GM12878 (cell line): Measurements from ENCODE around the gene RBBP8NL. TPM values are rescaled to one million over a fixed set of nuclear protein-coding genes. Genes with fewer than 3 reads are reported as not detected.

ENCODE experiments used
- ATAC-seq: fragments of 200-7000 bp; cut with Tn5 transposase; 3 replicates; pipeline ENCODE4 v1.9.1; 2020; ENCODE audit warnings: mild to moderate bottlenecking, moderate library complexity
- BruUV-seq: library from RNA; stranded (reverse); fragments of 400-500 nt; replicated peaks from 2 replicates; lab custom pipeline; 2021; lab: Mats Ljungman, UMichigan
- CTCF ChIA-PET: fragments of 300-600 bp; sonication (Branson Sonifier 250); formaldehyde crosslinking; extraction: SDS; loops from one replicate; lab custom pipeline; 2021; ENCODE audit warnings: inconsistent platforms; lab: Yijun Ruan, JAX
- POLR2A ChIA-PET: fragments of 350-600 bp; formaldehyde crosslinking; extraction: SDS; loops from one replicate; lab custom pipeline; 2021; ENCODE audit warnings: inconsistent platforms; lab: Charles Lee
- RAD21 ChIA-PET: fragments of 300-600 bp; sonication (Branson Sonifier 250); formaldehyde crosslinking; loops from one replicate; lab custom pipeline; 2023; ENCODE audit warnings: antibody characterized with exemption; ENCODE audit not compliant: unreplicated experiment; lab: Charles Lee
- SMC1A ChIA-PET: fragments of 300-600 bp; sonication (Branson Sonifier 250); formaldehyde crosslinking; loops from one replicate; lab custom pipeline; 2023; ENCODE audit not compliant: unreplicated experiment, uncharacterized antibody; lab: Charles Lee
- DNase-seq: peaks from one replicate; pipeline ENCODE4 v3.0.0-alpha.2; 2011; ENCODE audit warnings: low read depth, low spot score
- FAIRE-seq: peaks from 3 replicates; lab custom pipeline; 2011; peaks lifted over from hg19 to GRCh38; lab: Jason Lieb, UNC
- H2AFZ ChIP-seq: 2 replicates; pipeline ENCODE4 v1.6.0; 2011; ENCODE audit warnings: low read depth, low read length, control low read depth; ENCODE audit not compliant: control insufficient read depth
- H3K27ac ChIP-seq: 2 replicates; pipeline ENCODE4 v1.5.1; 2011; ENCODE audit warnings: control low read depth; ENCODE audit not compliant: control insufficient read depth, insufficient read depth
- H3K27me3 ChIP-seq, 2 experiments: replicated peaks in 1 of 2; 2 replicates each; pipeline versions ENCODE4 v1.6.0 to v1.6.1; 2011; ENCODE audit warnings: low read length in 1 of 2; ENCODE audit not compliant: control insufficient read depth in 2 of 2, insufficient read depth in 2 of 2
- H3K36me3 ChIP-seq, 2 experiments: 2 replicates each; pipeline ENCODE4 v1.5.1; 2011; ENCODE audit warnings: low read length in 1 of 2; ENCODE audit not compliant: control insufficient read depth in 2 of 2, insufficient read depth in 2 of 2
- H3K4me1 ChIP-seq: 2 replicates; pipeline ENCODE4 v1.6.1; 2011; ENCODE audit warnings: mild to moderate bottlenecking, low read length, moderate library complexity, mixed read lengths; ENCODE audit not compliant: control insufficient read depth, insufficient read depth
- H3K4me2 ChIP-seq: 2 replicates; pipeline ENCODE4 v1.6.0; 2011; ENCODE audit warnings: control low read depth; ENCODE audit not compliant: control insufficient read depth, insufficient read depth
- H3K4me3 ChIP-seq: fragments of 200-600 bp; sonication (generic); 2 replicates; pipeline ENCODE4 v1.5.1; 2016
- H3K79me2 ChIP-seq: 2 replicates; pipeline ENCODE4 v1.6.0; 2011; ENCODE audit warnings: low read length; ENCODE audit not compliant: control insufficient read depth, insufficient read depth
- H3K9ac ChIP-seq: 2 replicates; pipeline ENCODE4 v1.8.0; 2011; ENCODE audit warnings: low read length, control low read depth, mixed read lengths; ENCODE audit not compliant: control insufficient read depth, insufficient read depth
- H3K9me3 ChIP-seq: replicated peaks from 3 replicates; pipeline ENCODE4 v1.5.1; 2011; ENCODE audit warnings: mild to moderate bottlenecking, low read length; ENCODE audit not compliant: control insufficient read depth, insufficient read depth
- H4K20me1 ChIP-seq: 2 replicates; pipeline ENCODE4 v1.6.0; 2011; ENCODE audit not compliant: control insufficient read depth, insufficient read depth
- BHLHE40 ChIP-seq, 2 experiments: fragments of 450-650 bp in 1 of 2; IDR thresholded peaks; 2 replicates each; pipeline ENCODE4 v1.6.1; 2011 to 2017; ENCODE audit warnings: low read depth in 2 of 2, borderline replicate concordance in 1 of 2, improper control_type of control experiment in 1 of 2, low read length in 1 of 2, mild to moderate bottlenecking in 1 of 2
- HDGF ChIP-seq: fragments of 450-650 bp; IDR thresholded peaks from 2 replicates; pipeline ENCODE4 v1.6.1; 2016; ENCODE audit warnings: antibody characterized with exemption
- IRF4 ChIP-seq: IDR thresholded peaks from 2 replicates; pipeline ENCODE4 v1.6.1; 2011; ENCODE audit warnings: low read depth, low read length
- NBN ChIP-seq: fragments of 450-650 bp; IDR thresholded peaks from 2 replicates; pipeline ENCODE4 v1.6.1; 2016
- POLR2A ChIP-seq: IDR thresholded peaks from 2 replicates; pipeline ENCODE4 v1.6.1; 2011; ENCODE audit warnings: low read depth, mild to moderate bottlenecking, low read length
- POLR2AphosphoS5 ChIP-seq: IDR thresholded peaks from 2 replicates; pipeline ENCODE4 v1.6.1; 2011; ENCODE audit warnings: mild to moderate bottlenecking, low read length, inconsistent platforms
- RUNX3 ChIP-seq: IDR thresholded peaks from 2 replicates; pipeline ENCODE4 v1.6.1; 2012; ENCODE audit warnings: low read length, inconsistent platforms
- TBL1XR1 ChIP-seq: IDR thresholded peaks from 2 replicates; pipeline ENCODE4 v1.6.1; 2012; ENCODE audit warnings: low read depth, low read length, improper control_type of control experiment
- WGBS: methylation state at CpG from one replicate; pipeline ENCODE4 v1.1.6; 2016; ENCODE audit warnings: low lambda C conversion rate; ENCODE audit not compliant: insufficient replicate concordance, insufficient coverage; ENCODE audit errors: missing lambda C conversion rate; 5-methylcytosine and 5-hydroxymethylcytosine counted together
- in situ Hi-C: fragments of 300-500 bp; cut with MboI; formaldehyde crosslinking; loops from 9 replicates; pipeline ENCODE4 v1.14.3; 2018; ENCODE audit warnings: mixed read lengths
- intact Hi-C: fragments of 100-400 bp; cut with micrococcal nuclease; formaldehyde crosslinking; loops from one replicate; pipeline ENCODE4 v1.14.2; 2022; ENCODE audit not compliant: unreplicated experiment
- polyA plus RNA-seq, 11 experiments: library from polyadenylated mRNA; depleted of rRNA in 4 of 11; unstranded in 6 of 11; stranded (reverse) in 5 of 11; fragments of >200 nt; fragmentation: Nextera tagmentation in 4 of 11; fragmentation: Illumina TruSeq in 1 of 11; extraction: Ambion mirVana in 4 of 11; extraction: Trizol in 1 of 11; gene quantifications; 1 replicate in 1 of 11; 2 replicates in 10 of 11; pipeline versions ENCODE4 v1.2.1 to v1.2.3, GENCODE V29; 2011 to 2016; ENCODE audit warnings: inconsistent platforms in 2 of 11, missing spikeins in 2 of 11, low read depth in 1 of 11
- total RNA-seq, 4 experiments: library from RNA; depleted of rRNA in 3 of 4; stranded (reverse); fragments of >200 nt in 3 of 4; fragmentation: Illumina TruSeq in 1 of 4; extraction: Trizol in 1 of 4; gene quantifications; 2 replicates each; pipeline versions ENCODE4 v1.2.1 to v1.2.3, GENCODE V29; 2013 to 2021

RBBP8NL gene
- total and polyA plus RNA-seq, 10 of the 15 experiments (the other 5 are each of a cell fraction or from before 2014, with no cell fraction given): not detected

GRCh38 chr20:62387219-62387913 lies 40.0 kb downstream of the RBBP8NL start:
- ChIA-PET SMC1A (interaction anchor here (1.0 kb wide), 1 partner anchor 80 kb away, joined by 3 read pairs; no protein-coding TSS in a partner anchor), RAD21 (interaction anchor here (0.6 to 0.7 kb wide), 2 partner anchors 9 to 417 kb away, joined by 3 to 4 read pairs; partner anchors contain the start of gene OGFR), CTCF (interaction anchor here (1.1 kb wide), 1 partner anchor 87 kb away, joined by 3 read pairs; no protein-coding TSS in a partner anchor), POLR2A (interaction anchor here (0.6 to 1.0 kb wide), 3 partner anchors 22 to 885 kb away, joined by 4 to 5 read pairs (median 5); partner anchors contain the start of gene ARFGAP1)
- H3K4me3 ChIP-seq: peak overlapping the region; percentile 100
- peak overlapping the region; percentile 99 for H3K9ac ChIP-seq
- intact Hi-C loops: loop anchor here (1.0 to 10.0 kb wide), 5 partner anchors 85 to 373 kb away; partner anchors contain the start of genes ADRM1, LSM14B and MTG2
- no peaks in the 10 kb centered on the region for H4K20me1 ChIP-seq
- TF ChIP-seq TBL1XR1 (no peak), HDGF (peak; percentile 45; the same call in 1 of the 2 replicates), RUNX3 (0 out of 2 replicates have a peak, but pooled peaks have one; percentile 4), NBN (no peak), POLR2AphosphoS5 (peak; percentile 36; the same call in 1 of the 2 replicates), POLR2A (peak; percentile 2; the same call in 1 of the 2 replicates), BHLHE40 (IDR thresholded peaks at IDR 0.05; ENCODE audit: borderline replicate concordance in 1 of 2, low read depth in 2 of 2, low read length in 1 of 2) (0 out of 4 replicates have a peak, but pooled peaks of 1 of the 2 experiments have one; percentile 0), IRF4 (no peak)
- in situ Hi-C loops: loop anchor here (25.0 kb wide), 1 partner anchor 375 kb away; no protein-coding TSS in a partner anchor
- no peaks in the 10 kb centered on the region for H3K9me3 ChIP-seq
- peak overlapping the region; percentile 93 for H3K27ac ChIP-seq
- H3K4me1 ChIP-seq: peaks cover 4% of the 10 kb centered on the region
- peak overlapping the region; percentile 76 for H3K4me2 ChIP-seq
- ATAC-seq (no peak; the same call in 2 of the 3 replicates), FAIRE-seq (peak; percentile 62), DNase-seq (no peak)
- H3K79me2 ChIP-seq: peaks cover 48% of the 10 kb centered on the region
- 0% methylated on average over 33 of the region's 47 CpGs for WGBS
- TSS peak; percentile 84 for BruUV-seq
- H2AFZ ChIP-seq: no peak overlapping the region
- H3K27me3 ChIP-seq: no peaks in the 10 kb centered on the region
- peaks cover 9 to 12% of the 10 kb centered on the region in 2 experiments for H3K36me3 ChIP-seq
